ENCODE data around the gene PRG3.

- TF ChIP-seq EZH2 (IDR thresholded peaks at IDR 0.05; ENCODE audit: borderline replicate concordance) (no peak), CTCF (IDR thresholded peaks at IDR 0.05; ENCODE audit: poor library complexity) (no peak), EZH2phosphoT487 (IDR thresholded peaks at IDR 0.05; ENCODE audit: low read depth, severe bottlenecking, unreplicated experiment) (no peak)
Measured at GRCh38 chr11:57364851-57365660, 15.9 kb downstream of the PRG3 start.

Measured in hepatocyte (in vitro differentiated cells).